RKO (cell line): ENCODE measurements around the gene INSM2.

Source experiments
- DNase-seq: peaks from one replicate; pipeline ENCODE4 v3.0.0-alpha.2; 2016; ENCODE audit warnings: low spot score

The INSM2 gene, protein sequence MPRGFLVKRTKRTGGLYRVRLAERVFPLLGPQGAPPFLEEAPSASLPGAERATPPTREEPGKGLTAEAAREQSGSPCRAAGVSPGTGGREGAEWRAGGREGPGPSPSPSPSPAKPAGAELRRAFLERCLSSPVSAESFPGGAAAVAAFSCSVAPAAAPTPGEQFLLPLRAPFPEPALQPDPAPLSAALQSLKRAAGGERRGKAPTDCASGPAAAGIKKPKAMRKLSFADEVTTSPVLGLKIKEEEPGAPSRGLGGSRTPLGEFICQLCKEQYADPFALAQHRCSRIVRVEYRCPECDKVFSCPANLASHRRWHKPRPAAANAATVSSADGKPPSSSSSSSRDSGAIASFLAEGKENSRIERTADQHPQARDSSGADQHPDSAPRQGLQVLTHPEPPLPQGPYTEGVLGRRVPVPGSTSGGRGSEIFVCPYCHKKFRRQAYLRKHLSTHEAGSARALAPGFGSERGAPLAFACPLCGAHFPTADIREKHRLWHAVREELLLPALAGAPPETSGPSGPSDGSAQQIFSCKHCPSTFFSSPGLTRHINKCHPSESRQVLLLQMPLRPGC

DNA sequence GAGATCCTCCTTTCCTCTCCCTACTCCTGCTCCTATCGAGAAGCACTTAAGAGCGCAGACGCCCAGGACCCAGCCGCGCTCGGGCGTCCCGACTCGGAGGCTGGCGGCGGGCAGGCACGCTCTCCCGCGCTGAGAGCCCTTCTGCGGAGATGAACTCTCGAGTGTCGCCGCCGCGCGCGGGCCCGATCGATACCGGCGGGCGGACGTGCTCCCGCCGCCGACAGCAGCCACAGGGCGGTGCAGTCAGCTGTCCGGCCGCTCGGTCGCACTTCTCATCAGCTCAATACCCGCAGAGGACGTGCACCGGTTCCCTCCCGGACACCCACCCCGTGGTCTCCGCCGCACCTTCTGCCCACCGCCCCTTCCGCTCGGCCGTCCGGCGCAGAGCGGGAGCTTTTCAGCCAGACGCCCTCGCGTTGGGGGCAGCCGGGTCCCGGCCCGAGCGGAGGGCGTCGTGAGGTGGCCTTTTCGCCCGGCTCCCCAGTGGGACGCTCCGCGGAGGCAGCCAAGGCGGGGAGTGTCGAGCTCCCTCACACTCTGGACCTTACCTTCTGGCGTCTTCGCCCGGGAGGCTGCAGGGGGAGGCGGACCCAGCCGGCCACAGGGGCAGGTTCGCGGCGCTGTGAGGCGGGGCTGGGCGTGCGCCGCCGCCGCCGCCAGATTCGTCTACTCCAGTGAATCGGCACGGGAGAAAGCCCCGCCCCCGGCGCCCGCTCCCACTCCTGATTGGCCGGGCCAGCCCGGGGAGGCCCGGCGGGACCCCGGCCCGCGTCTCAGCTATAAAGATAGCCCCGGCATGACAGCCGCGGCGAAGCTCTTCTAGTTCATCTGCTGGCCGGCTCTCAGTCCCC, at the start of gene INSM2:
TSS of gene INSM2 (plus strand) at position 808 of the 851 bp plus-strand sequence. CDS start 89 bp downstream, outside the sequence.
- DNase-seq, result no peak

GRCh38 chr14:35492569-35493014, 41.4 kb upstream of the INSM2 start:
- DNase-seq, result no peak

DNA sequence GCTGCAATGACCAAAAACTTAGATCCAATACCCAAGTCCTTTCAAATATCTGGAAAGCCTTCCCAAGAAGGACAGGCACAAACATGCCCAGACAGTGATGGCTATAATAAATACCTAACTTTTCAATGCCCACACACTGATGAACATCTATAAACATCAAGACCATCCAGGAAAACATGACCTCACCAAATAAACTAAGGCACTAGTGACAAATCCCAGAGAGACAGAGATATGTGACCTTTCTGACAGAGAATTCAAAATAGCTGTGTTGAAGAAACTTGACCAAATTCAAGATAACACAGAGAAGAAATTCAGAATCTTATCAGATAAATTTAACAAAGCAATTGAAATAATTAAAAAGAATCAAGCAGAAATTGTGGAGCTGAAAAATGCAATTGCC, 38.7 kb upstream of the INSM2 start:
- no peak for DNase-seq

GRCh38 chr14:35499180-35499579, 34.8 kb upstream of the INSM2 start:
- no peak for DNase-seq

- DNase-seq, result no peak
Observed at GRCh38 chr14:35503646-35504045, 30.3 kb upstream of the INSM2 start.

DNA sequence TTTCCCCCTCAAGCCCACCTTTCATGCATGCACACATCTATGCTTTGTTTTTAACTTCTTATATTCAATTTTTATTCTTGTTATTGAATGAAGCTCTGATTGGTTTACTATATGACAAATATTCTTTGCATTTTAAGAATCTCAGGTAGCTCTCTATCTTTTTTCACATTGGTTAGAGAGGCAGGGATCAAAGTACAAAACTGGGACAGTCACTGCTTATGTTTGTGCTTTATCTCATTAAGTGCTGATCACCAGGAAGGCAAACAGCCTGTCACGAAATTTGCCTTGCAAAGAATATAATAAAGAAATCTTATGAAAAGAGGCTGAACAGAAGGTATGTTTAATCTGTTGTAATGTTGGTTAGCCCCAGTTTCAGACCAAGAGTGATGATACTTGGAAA, 29.7 kb upstream of the INSM2 start:
- DNase-seq, result no peak

- DNase-seq, result no peak
Observed at GRCh38 chr14:35506461-35506860, 27.5 kb upstream of the INSM2 start.

DNA sequence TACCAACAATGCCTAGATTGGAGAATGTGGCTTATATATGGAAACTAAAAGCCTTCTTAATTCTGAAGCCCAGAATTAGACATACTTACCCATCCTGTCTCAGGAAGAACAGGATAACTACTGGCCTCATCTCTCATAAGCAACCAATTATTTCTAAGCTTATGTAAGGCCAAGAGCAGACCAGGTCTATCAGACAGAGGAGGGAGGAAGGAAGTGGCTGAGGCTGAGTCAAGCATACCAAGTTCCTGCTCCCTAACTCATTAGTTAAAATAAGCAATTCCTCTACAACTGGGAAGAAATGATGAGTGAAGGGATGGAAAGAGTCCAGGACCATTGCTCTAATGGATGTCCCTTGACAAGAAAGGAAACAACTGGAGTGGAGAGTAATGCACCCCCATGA, 27.0 kb upstream of the INSM2 start:
- DNase-seq, result peak; percentile 14

DNA sequence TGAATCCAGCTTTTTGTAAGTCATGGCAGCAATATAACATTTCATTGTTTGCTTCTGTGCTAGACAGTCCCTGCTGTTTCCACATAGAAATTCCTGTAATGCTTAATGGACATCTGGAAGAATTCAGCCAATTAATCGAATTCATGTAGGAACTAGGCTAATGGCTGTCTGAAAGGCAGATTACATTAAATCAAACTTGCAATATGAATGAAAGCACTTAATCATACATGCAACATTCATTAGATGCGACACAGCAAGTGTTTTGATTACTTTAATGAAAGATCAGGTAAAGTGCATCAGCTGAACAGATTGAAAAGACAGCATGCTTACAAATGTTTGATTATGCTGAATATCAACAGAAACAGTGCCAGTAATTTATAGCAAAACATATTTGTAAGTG, 24.1 kb upstream of the INSM2 start:
- no peak for DNase-seq

DNA sequence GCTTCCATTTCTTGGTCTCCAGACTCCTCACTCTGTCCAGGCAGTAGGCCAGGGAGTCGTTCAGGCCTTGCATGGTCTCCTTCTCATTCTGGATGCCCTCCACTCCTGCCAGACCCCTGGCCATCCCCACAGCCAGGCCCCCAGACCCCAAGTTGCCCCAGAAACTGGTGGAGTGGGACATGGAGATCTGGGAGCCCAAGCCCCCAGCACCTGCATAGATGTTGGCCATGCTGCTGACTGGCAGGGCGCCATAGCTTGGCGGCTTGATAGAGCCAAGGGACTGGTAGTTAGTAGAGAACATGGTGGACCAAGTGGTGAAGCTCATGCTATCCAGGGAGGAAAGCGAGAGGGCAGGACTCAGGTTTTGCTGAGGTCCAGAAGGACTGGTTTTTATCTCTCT, 21.2 kb upstream of the INSM2 start:
- DNase-seq, result no peak

DNA sequence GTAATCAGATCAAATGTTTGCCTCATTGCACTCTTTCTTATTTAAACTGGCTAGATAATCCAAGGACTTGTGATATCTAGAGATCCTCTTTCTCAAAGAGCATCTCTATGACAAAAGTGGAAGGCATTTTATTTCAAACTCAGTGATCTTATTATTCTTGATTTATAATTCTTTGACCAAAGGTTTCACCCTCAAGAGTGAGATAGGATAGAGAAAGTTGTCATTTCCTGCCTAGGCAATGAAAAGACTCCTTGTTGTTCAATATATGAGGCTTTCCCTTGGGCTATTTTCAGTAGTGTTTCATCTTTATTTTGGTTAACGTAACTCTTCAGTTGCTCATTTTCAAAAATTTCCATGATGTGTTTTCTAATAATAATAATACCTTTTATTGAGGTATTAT, 18.0 kb upstream of the INSM2 start:
- DNase-seq, result no peak

GRCh38 chr14:35519986-35520385, 14.0 kb upstream of the INSM2 start:
- DNase-seq, result no peak

DNA sequence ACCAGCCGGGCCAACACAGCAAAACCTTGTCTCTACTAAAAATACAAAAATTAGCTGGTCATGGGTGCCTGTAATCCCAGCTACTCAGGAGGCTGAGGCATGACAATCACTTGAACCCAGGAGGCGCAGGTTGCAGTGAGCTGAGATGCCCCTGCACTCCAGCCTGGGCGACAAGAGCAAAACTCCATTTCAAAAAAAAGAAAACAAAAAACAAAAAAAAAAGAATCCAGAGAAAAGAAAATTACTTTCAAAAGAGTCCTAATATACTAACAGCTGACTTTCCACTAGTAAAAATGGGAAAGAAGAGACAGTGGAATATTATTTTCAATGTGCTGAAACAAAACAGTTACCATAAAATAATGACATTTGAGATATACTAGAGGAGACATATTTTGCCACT, 8.3 kb upstream of the INSM2 start:
- DNase-seq, result no peak

GRCh38 chr14:35526962-35527361, 7.0 kb upstream of the INSM2 start:
- no peak for DNase-seq

- DNase-seq, result no peak
Observed at GRCh38 chr14:35531960-35532747, 1.8 kb upstream of the INSM2 start.

GRCh38 chr14:35532783-35533356, 1.1 kb upstream of the INSM2 start:
- DNase-seq, result no peak

GRCh38 chr14:35534208-35534872, 376 bp downstream of the INSM2 start:
- DNase-seq, result no peak

DNA sequence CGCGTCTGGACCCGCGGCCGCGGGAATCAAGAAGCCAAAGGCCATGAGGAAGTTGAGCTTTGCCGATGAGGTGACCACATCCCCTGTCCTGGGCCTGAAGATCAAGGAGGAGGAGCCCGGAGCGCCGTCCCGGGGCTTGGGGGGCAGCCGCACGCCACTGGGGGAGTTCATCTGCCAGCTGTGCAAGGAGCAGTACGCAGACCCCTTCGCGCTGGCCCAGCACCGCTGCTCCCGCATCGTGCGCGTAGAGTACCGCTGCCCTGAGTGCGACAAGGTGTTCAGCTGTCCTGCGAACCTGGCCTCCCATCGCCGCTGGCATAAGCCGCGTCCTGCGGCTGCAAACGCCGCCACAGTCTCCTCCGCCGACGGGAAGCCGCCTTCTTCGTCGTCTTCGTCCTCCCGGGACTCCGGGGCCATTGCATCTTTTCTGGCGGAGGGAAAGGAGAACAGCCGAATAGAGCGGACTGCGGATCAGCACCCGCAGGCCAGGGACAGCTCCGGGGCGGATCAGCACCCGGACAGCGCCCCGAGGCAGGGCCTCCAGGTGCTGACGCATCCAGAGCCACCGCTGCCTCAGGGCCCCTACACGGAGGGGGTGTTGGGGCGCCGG, 1.0 kb downstream of the INSM2 start:
- DNase-seq, result no peak

- no peak for DNase-seq
Observed at GRCh38 chr14:35535483-35536112, 1.6 kb downstream of the INSM2 start.

DNA sequence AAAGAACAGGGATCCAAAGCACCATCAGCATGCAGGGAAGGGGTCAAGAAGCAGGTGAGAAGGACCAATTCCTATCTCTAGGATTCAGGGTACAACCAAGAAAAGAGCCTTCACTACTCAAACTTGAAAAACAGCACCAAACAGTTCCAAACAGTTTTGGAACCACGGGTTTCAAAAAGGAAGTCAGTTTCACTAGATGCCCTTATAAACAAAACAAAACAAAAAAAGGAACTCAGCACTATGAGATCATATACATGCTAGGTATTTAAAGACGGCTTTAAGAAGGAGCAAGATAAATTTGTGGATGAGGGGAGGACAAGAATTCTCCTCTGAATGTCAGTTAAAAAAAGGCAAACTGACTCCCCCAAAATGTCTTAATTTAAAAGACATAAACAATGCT, 6.0 kb downstream of the INSM2 start:
- DNase-seq, result no peak
